H1 (cell line): ENCODE measurements around the gene TIMM23. TPM values are rescaled to one million over a fixed set of nuclear protein-coding genes. Genes with fewer than 3 reads are reported as not detected.
"Not testable (repeated sequence)": the region's sequence is repeated elsewhere in the genome, so short reads cannot be mapped to it uniquely, and the experiment has no call there.

Experiments used
- CTCF ChIA-PET: fragments of 300-600 bp; sonication (Branson Sonifier 250); formaldehyde crosslinking; loops from one replicate; lab custom pipeline; 2021; ENCODE audit not compliant: partially characterized antibody; lab: Charles Lee
- POLR2A ChIA-PET: fragments of 300-600 bp; sonication (Branson Sonifier 250); formaldehyde crosslinking; loops from one replicate; lab custom pipeline; 2021; ENCODE audit warnings: inconsistent platforms; ENCODE audit not compliant: partially characterized antibody; lab: Charles Lee
- DNase-seq, 2 experiments: peaks; one replicate each; pipeline versions ENCODE4 v3.0.0 to v3.0.0-alpha.2; 2010 to 2022; ENCODE audit warnings: low spot score in 2 of 2, low read depth in 1 of 2, mixed read lengths in 1 of 2
- FAIRE-seq: peaks from 2 replicates; lab custom pipeline; 2011; peaks lifted over from hg19 to GRCh38; lab: Jason Lieb, UNC
- H2AFZ ChIP-seq: 2 replicates; pipeline ENCODE4 v1.8.1; 2012; ENCODE audit warnings: low read length, inconsistent platforms
- H2AK5ac ChIP-seq: 2 replicates; pipeline ENCODE4 v1.6.1; 2013; ENCODE audit warnings: low read depth, low read length
- H2BK120ac ChIP-seq: replicated peaks from 2 replicates; pipeline ENCODE3; 2013; ENCODE audit warnings: low read depth, low read length, inconsistent platforms
- H2BK12ac ChIP-seq: 2 replicates; pipeline ENCODE4 v1.6.1; 2013; ENCODE audit warnings: low read depth, low read length
- H2BK15ac ChIP-seq: 2 replicates; pipeline ENCODE4 v1.6.1; 2013; ENCODE audit warnings: low read length
- H2BK20ac ChIP-seq: 2 replicates; pipeline ENCODE4 v1.6.1; 2013; ENCODE audit warnings: low read length
- H2BK5ac ChIP-seq: 2 replicates; pipeline ENCODE4 v1.6.1; 2013; ENCODE audit warnings: low read depth, low read length
- H3K14ac ChIP-seq: 2 replicates; pipeline ENCODE4 v1.6.1; 2013; ENCODE audit warnings: inconsistent platforms; ENCODE audit not compliant: insufficient read length
- H3K18ac ChIP-seq: 2 replicates; pipeline ENCODE4 v1.6.1; 2013; ENCODE audit warnings: low read length; ENCODE audit errors: extremely low read depth
- H3K23ac ChIP-seq: 2 replicates; pipeline ENCODE4 v1.6.1; 2013; ENCODE audit warnings: inconsistent platforms; ENCODE audit not compliant: insufficient read length
- H3K23me2 ChIP-seq: 2 replicates; pipeline ENCODE4 v1.6.1; 2013; ENCODE audit warnings: low read depth, low read length
- H3K27ac ChIP-seq: 2 replicates; pipeline ENCODE4 v1.6.1; 2011; ENCODE audit warnings: low read depth, low read length, inconsistent platforms
- H3K27me3 ChIP-seq, 4 experiments: replicated peaks in 1 of 4; 1 replicate in 1 of 4; 2 replicates in 3 of 4; pipeline versions ENCODE4 v1.6.1 to v1.8.1; 2011 to 2013; ENCODE audit warnings: low read length in 3 of 4, mild to moderate bottlenecking in 3 of 4, inconsistent platforms in 2 of 4, mixed read lengths in 2 of 4, moderate library complexity in 1 of 4; ENCODE audit not compliant: control insufficient read depth in 3 of 4, insufficient read depth in 3 of 4; ENCODE audit errors: extremely low read depth in 1 of 4
- H3K36me3 ChIP-seq, 4 experiments: 2 replicates each; pipeline versions ENCODE4 v1.6.1 to v1.8.1; 2011 to 2013; ENCODE audit warnings: mild to moderate bottlenecking in 4 of 4, low read length in 3 of 4, moderate library complexity in 2 of 4, control low read depth in 1 of 4, inconsistent platforms in 1 of 4; ENCODE audit not compliant: insufficient read depth in 4 of 4, control insufficient read depth in 2 of 4
- H3K4ac ChIP-seq: replicated peaks from 2 replicates; pipeline ENCODE3; 2013; ENCODE audit warnings: low read length, low read depth, mixed read lengths, inconsistent platforms; ENCODE audit not compliant: insufficient read length
- H3K4me1 ChIP-seq, 4 experiments: replicated peaks in 1 of 4; 1 replicate in 1 of 4; 2 replicates in 3 of 4; pipeline versions ENCODE4 v1.6.1 to v1.8.1; 2011 to 2013; ENCODE audit warnings: low read length in 3 of 4, inconsistent platforms in 2 of 4, mixed read lengths in 1 of 4; ENCODE audit not compliant: insufficient read depth in 4 of 4, control insufficient read depth in 3 of 4
- H3K4me2 ChIP-seq, 2 experiments: 2 replicates each; pipeline versions ENCODE4 v1.6.1 to v1.8.1; 2011 to 2013; ENCODE audit warnings: low read depth in 2 of 2, low read length in 2 of 2, control low read depth in 1 of 2, inconsistent platforms in 1 of 2, mild to moderate bottlenecking in 1 of 2; ENCODE audit not compliant: insufficient read depth in 1 of 2
- H3K4me3 ChIP-seq, 4 experiments: fragments of 200-600, 300-600 bp in 1 of 4; sonication (generic), shearing (Covaris generic), sonication (Bioruptor Twin) in 1 of 4; 2 replicates each; pipeline versions ENCODE4 v1.5.1 to v1.8.1; 2011 to 2016; ENCODE audit warnings: low read length in 4 of 4, low read depth in 3 of 4, control low read depth in 2 of 4, inconsistent platforms in 2 of 4, mild to moderate bottlenecking in 2 of 4, mixed read lengths in 1 of 4, moderate library complexity in 1 of 4; ENCODE audit not compliant: insufficient read depth in 2 of 4; ENCODE audit errors: extremely low read depth in 1 of 4
- H3K56ac ChIP-seq: replicated peaks from 2 replicates; pipeline ENCODE3; 2013; ENCODE audit warnings: low read depth, mild to moderate bottlenecking, mixed read lengths, low read length, inconsistent platforms; ENCODE audit not compliant: insufficient read length
- H3K79me1 ChIP-seq: 2 replicates; pipeline ENCODE4 v1.6.1; 2013; ENCODE audit warnings: low read depth, low read length, control low read depth
- H3K79me2 ChIP-seq, 2 experiments: 2 replicates each; pipeline versions ENCODE4 v1.6.1 to v1.8.1; 2012 to 2013; ENCODE audit warnings: low read length in 2 of 2, mild to moderate bottlenecking in 2 of 2, inconsistent platforms in 1 of 2; ENCODE audit not compliant: insufficient read depth in 2 of 2, control insufficient read depth in 1 of 2
- H3K9ac ChIP-seq, 4 experiments: replicated peaks in 1 of 4; 1 replicate in 1 of 4; 2 replicates in 3 of 4; pipeline versions ENCODE4 v1.6.1 to v1.8.1; 2011 to 2013; ENCODE audit warnings: low read depth in 3 of 4, low read length in 3 of 4, control low read depth in 2 of 4, mild to moderate bottlenecking in 2 of 4, moderate library complexity in 2 of 4, inconsistent platforms in 1 of 4; ENCODE audit errors: extremely low read depth in 1 of 4
- H3K9me3 ChIP-seq, 2 experiments: 2 replicates each; pipeline versions ENCODE4 v1.6.1 to v1.8.1; 2012 to 2013; ENCODE audit warnings: mild to moderate bottlenecking in 2 of 2, moderate library complexity in 2 of 2, control low read depth in 1 of 2, inconsistent platforms in 1 of 2, low read depth in 1 of 2, low read length in 1 of 2, mixed read lengths in 1 of 2; ENCODE audit not compliant: insufficient read depth in 2 of 2
- H4K20me1 ChIP-seq, 2 experiments: replicated peaks in 1 of 2; 2 replicates each; pipeline versions ENCODE3 to v1.8.1; 2011 to 2013; ENCODE audit warnings: inconsistent platforms in 2 of 2, low read length in 2 of 2, mild to moderate bottlenecking in 1 of 2; ENCODE audit not compliant: insufficient read depth in 2 of 2, control insufficient read depth in 1 of 2
- H4K5ac ChIP-seq: 2 replicates; pipeline ENCODE4 v1.6.1; 2013; ENCODE audit warnings: low read length, low read depth, mixed read lengths, inconsistent platforms; ENCODE audit not compliant: insufficient read length
- H4K8ac ChIP-seq: 2 replicates; pipeline ENCODE4 v1.8.0; 2013; ENCODE audit warnings: mild to moderate bottlenecking, moderate library complexity, low read length, inconsistent platforms; ENCODE audit not compliant: insufficient read depth; ENCODE audit errors: extremely low read depth
- H4K91ac ChIP-seq: replicated peaks from 2 replicates; pipeline ENCODE3; 2013; ENCODE audit warnings: low read length, mixed read lengths, inconsistent platforms; ENCODE audit not compliant: insufficient read length
- ATF2 ChIP-seq: IDR thresholded peaks from 2 replicates; pipeline ENCODE4 v1.6.1; 2012; ENCODE audit warnings: low read length, inconsistent platforms
- E2F6 ChIP-seq: IDR thresholded peaks from 2 replicates; pipeline ENCODE4 v1.6.1; 2012; ENCODE audit warnings: inconsistent platforms
- GABPA ChIP-seq: IDR thresholded peaks from 2 replicates; pipeline ENCODE4 v1.6.1; 2011; ENCODE audit warnings: mild to moderate bottlenecking, low read length, moderate library complexity, borderline replicate concordance; ENCODE audit not compliant: insufficient read depth
- RBBP5 ChIP-seq: IDR thresholded peaks from 2 replicates; pipeline ENCODE4 v1.7.1; 2012; ENCODE audit warnings: low read depth, mild to moderate bottlenecking, inconsistent platforms, low read length, moderate library complexity, borderline replicate concordance
- RXRA ChIP-seq: IDR thresholded peaks from 2 replicates; pipeline ENCODE4 v1.6.1; 2011; ENCODE audit warnings: low read depth, mild to moderate bottlenecking, low read length, moderate library complexity; ENCODE audit not compliant: insufficient read depth
- SIN3A ChIP-seq, 2 experiments: IDR thresholded peaks in 1 of 2; conservative IDR thresholded peaks in 1 of 2; 2 replicates each; pipeline ENCODE4 v1.6.1; 2011 to 2012; ENCODE audit warnings: low read length in 2 of 2, improper control_type of control experiment in 1 of 2, low read depth in 1 of 2, mild to moderate bottlenecking in 1 of 2
- WGBS, 2 experiments: shearing (Covaris generic) in 1 of 2; methylation state at CpG; one replicate each; pipeline versions ENCODE4 v1.1.6 to v1.1.7; 2013 to 2015; ENCODE audit warnings: low lambda C conversion rate in 2 of 2, mixed read lengths in 2 of 2, inconsistent platforms in 1 of 2, low coverage in 1 of 2, missing lambda C conversion rate in 1 of 2; ENCODE audit not compliant: insufficient replicate concordance in 2 of 2, insufficient coverage in 1 of 2, insufficient read length in 1 of 2; ENCODE audit errors: extremely low coverage in 1 of 2, missing lambda C conversion rate in 1 of 2; 5-methylcytosine and 5-hydroxymethylcytosine counted together
- polyA plus RNA-seq, 7 experiments: library from polyadenylated mRNA; depleted of rRNA in 3 of 7; stranded (reverse) in 5 of 7; unstranded in 2 of 7; fragments of >200 nt in 5 of 7; fragments of 200-250 nt in 2 of 7; gene quantifications; 1 replicate in 5 of 7; 2 replicates in 1 of 7; 4 replicates in 1 of 7; pipeline versions ENCODE4 v1.2.1 to v1.2.3, GENCODE V29; 2011 to 2013; ENCODE audit warnings: missing spikeins in 2 of 7, mixed read lengths in 2 of 7
- total RNA-seq: library from RNA; stranded (reverse); fragmentation: NEBNext Ultra II Directional; extraction: Animal tissue kit (Norgen Biotek cat#: 25700); gene quantifications from 2 replicates; pipeline ENCODE4 v1.2.1, GENCODE V29; 2021

TIMM23 gene
- total and polyA plus RNA-seq, 2 of the 8 experiments (the other 6 are each of a cell fraction or from before 2014, with no cell fraction given): 101 to 130 TPM

- no peak for TF ChIP-seq ATF2
- no peak for TF ChIP-seq RXRA
- no peak for TF ChIP-seq SIN3A (conservative IDR thresholded peaks at IDR 0.05 in 1 of 2, IDR thresholded peaks at IDR 0.05 in 1 of 2; ENCODE audit: low read depth in 1 of 2, low read length in 2 of 2)
- TF ChIP-seq RBBP5: no peak
- TF ChIP-seq GABPA: no peak
- TF ChIP-seq E2F6: no peak
- TF ChIP-seq, all 59 proteins: peak for 0
Measured at GRCh38 chr10:46048152-46048551, 75.9 kb downstream of the TIMM23 start (continued).

- 78% methylated on average over 11 of the region's 11 CpGs; no CpG with 5 or more reads in 1 of the 2 experiments for WGBS, 2 experiments
- H3K23ac ChIP-seq, H3K36me3 ChIP-seq, H3K4ac ChIP-seq, DNase-seq, H2BK15ac ChIP-seq, H2BK20ac ChIP-seq, H4K20me1 ChIP-seq, H3K56ac ChIP-seq, H3K23me2 ChIP-seq, H3K18ac ChIP-seq, H2BK120ac ChIP-seq, H3K27me3 ChIP-seq, H2BK5ac ChIP-seq, H3K4me2 ChIP-seq, FAIRE-seq, POLR2A ChIA-PET, H3K9me3 ChIP-seq, H3K14ac ChIP-seq, H3K27ac ChIP-seq, H2AK5ac ChIP-seq, H3K79me2 ChIP-seq, H4K91ac ChIP-seq, H2AFZ ChIP-seq, H3K9ac ChIP-seq, H3K4me3 ChIP-seq, H2BK12ac ChIP-seq, H3K79me1 ChIP-seq, H4K8ac ChIP-seq, H4K5ac ChIP-seq: not testable (repeated sequence)
- H3K4me1 ChIP-seq: peaks cover 2 to 14% (median 6%) of the 10 kb centered on the region in 4 experiments; a peak in 5 of 7 replicates
- CTCF ChIA-PET: interaction anchor here (0.6 kb wide), 1 partner anchor 12 kb away, joined by 3 read pairs; no protein-coding TSS in a partner anchor
Measured at GRCh38 chr10:46049497-46049831, 77.2 kb downstream of the TIMM23 start.
